PFSK-1 (cell line): ENCODE results near the gene MAN2B2.

Experiments used
- SIN3A ChIP-seq: IDR thresholded peaks from 2 replicates; pipeline ENCODE4 v1.6.1; 2012; ENCODE audit warnings: mild to moderate bottlenecking, low read length, moderate library complexity, borderline replicate concordance; ENCODE audit not compliant: insufficient read depth
- TF ChIP-seq, protein P1 (sequence below), 2 experiments: IDR thresholded peaks; 2 replicates each; pipeline versions ENCODE4 v1.6.1 to v1.8.0; 2011 to 2012; ENCODE audit warnings: low read depth in 2 of 2, low read length in 2 of 2, control low read depth in 1 of 2, inconsistent platforms in 1 of 2, mild to moderate bottlenecking in 1 of 2, moderate library complexity in 1 of 2; ENCODE audit not compliant: insufficient read depth in 1 of 2

DNA sequence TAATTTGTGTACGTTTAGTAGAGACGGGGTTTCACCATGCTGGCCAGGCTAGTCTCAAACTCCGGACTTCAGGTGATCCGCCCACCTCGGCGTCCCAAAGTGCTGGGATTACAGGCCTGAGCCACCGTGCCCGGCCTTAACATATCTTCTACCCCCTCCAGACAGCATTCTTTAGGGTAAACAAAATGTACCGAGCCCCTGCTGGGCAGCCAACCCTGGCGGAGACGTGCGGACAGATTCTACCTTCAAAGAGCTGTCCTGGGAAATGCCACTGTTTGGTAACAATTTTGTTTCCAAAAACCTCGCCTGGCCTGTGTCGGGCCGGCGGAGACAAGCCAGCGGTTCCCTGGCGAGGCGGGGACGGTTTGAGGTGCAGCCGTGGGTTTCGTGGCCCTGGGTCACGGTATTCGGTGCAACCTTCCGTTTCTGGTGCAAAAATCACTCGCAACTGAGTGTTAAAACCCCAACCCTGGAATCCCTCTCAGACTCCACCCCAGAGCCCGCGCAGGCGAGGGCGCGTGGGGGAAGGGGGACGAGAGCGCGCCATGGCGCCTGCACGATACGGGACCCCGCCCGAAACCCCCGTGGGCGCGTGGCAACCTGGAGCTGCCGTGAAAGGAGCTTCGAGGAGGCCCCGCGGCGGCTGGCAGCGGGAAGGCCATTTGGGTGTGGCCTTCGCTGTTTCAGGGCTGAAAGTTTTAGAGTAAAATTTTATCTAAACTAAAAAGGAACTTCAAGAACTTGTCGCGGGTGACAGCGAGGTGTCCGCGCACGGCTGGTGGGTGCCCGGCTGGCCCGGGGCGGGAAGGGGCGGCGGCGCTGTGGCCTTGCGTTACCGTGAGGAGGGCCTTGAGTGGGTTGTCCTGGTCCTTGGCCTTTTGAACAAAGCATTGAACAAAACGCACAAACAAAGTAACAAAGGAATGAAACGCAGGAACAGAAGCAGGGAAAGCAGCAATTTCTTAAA lies 82.5 kb downstream of the MAN2B2 start:
- no peak for TF ChIP-seq SIN3A
- TF ChIP-seq, protein P1, sequence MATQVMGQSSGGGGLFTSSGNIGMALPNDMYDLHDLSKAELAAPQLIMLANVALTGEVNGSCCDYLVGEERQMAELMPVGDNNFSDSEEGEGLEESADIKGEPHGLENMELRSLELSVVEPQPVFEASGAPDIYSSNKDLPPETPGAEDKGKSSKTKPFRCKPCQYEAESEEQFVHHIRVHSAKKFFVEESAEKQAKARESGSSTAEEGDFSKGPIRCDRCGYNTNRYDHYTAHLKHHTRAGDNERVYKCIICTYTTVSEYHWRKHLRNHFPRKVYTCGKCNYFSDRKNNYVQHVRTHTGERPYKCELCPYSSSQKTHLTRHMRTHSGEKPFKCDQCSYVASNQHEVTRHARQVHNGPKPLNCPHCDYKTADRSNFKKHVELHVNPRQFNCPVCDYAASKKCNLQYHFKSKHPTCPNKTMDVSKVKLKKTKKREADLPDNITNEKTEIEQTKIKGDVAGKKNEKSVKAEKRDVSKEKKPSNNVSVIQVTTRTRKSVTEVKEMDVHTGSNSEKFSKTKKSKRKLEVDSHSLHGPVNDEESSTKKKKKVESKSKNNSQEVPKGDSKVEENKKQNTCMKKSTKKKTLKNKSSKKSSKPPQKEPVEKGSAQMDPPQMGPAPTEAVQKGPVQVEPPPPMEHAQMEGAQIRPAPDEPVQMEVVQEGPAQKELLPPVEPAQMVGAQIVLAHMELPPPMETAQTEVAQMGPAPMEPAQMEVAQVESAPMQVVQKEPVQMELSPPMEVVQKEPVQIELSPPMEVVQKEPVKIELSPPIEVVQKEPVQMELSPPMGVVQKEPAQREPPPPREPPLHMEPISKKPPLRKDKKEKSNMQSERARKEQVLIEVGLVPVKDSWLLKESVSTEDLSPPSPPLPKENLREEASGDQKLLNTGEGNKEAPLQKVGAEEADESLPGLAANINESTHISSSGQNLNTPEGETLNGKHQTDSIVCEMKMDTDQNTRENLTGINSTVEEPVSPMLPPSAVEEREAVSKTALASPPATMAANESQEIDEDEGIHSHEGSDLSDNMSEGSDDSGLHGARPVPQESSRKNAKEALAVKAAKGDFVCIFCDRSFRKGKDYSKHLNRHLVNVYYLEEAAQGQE (IDR thresholded peaks at IDR 0.05; ENCODE audit: insufficient read depth in 1 of 2, low read depth in 2 of 2, low read length in 2 of 2) = no peak
